Kidney capillary endothelial cell (primary cell): ENCODE results near the gene SKI.
"Not testable (repeated sequence)": the region's sequence is repeated elsewhere in the genome, so short reads cannot be mapped to it uniquely, and the experiment has no call there.

Experiments used
- DNase-seq: peaks from one replicate; pipeline ENCODE4 v3.0.0-alpha.2; 2018; ENCODE audit warnings: low spot score

The SKI gene

DNA sequence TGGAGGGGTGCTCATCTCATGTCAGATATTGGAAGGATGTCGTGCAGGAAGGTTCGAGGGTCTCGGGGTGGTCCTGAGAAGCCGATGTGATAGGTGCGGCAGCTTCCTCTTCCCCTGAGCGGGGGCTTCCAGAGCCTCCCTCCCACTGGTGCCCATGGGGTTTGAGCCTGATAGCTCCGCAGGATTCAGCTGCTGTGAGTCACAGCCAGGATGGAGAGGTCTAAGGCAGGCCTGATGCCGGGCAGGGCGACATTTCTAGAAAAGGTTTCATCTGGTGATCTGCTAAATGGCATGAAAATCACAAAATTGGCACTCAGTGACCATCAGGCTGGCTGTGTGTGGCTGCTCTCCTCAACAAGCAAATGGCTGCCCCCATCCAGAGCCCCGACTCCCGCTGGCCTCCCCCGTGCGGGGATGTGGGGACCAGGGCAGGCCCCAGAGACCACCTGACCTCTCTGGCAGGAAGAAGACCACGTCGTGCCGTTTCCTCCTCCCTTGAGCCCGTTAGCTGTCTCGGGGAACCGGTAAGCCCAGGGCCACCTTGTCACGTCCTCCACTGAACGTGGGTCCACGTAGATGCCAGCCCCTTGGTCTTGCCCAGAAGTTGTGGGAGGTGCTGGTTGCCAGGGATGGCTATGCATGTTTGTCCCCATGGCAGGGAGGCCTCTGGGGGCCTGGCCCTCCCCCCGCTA is 66.1 kb downstream of the SKI start:
- peak; percentile 39 for DNase-seq

DNA sequence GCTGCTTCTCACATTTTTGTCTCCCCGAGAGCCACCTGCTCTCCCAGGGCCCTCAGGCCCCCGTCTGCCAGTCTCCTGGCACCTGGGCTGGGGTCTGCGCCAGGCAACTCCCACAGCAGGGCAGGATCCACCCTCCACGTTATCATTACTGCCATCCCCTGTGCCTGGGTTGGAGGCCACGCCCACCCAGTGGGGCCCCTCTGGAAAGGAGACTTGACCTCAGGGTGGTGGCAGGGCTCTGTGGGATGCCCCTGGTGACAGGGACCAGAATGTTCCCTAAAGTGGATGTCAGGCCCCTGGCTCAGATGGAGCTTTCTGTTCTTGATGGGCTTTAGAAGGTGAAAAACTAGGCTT is 66.6 kb downstream of the SKI start:
- DNase-seq: no peak

DNA sequence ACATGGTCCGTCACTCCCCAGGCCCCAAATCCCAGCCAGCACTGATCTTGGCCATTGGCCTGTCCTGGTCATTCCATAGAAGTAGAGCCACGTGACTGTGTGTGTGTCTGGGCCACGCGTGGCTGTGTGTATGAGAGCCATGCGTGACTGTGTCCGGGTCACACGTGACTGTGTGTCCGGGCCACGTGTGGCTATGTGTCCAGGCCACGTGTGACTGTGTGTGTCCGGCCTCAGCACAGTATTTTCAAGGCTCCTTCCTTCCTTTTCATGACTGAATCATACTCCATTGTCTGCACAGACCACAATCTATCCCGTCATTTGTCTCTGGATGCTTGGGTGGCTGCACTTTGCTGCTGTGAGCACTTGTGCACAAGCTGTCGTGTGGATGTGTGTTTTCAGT is 67.4 kb downstream of the SKI start:
- no peak for DNase-seq

DNA sequence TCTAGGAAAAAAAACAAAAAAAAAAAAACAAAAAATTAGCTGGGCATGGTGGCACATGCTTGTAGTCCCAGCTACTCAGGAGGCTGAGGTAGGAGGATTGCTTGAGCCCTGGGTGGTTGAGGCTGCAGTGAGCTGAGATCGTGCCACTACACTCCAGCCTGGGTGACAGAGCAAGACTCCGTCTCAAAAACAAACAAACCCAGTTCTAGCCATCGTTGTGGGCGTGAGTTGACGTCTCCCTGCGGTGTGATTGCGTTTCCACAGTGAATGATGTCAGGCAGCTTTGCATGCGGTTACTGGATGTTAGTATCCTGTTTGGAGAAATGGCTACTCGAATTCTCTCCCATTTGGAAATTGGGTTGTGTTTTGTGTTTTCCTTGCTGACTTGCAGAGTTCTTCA is 68.1 kb downstream of the SKI start:
- not testable (repeated sequence) for DNase-seq

DNA sequence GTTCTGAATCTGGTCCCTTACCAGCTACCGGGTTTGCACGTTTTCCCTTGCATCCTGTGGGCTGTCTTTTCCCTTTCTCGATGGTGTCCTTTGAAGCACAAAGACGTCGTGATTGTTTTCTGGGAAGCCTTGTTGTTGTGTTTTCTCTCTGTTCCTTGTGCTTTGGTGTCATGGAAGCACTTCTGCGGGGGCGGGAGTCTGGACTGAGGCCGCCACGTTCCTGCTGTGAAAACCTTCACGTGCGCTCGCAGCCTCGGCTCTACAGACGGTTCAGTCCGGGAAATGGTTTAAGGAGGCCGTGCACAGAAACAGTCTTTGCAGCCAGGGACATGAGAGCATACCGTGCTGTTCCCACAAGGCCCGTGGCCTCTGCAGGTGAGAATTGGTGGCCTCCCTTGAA is 68.5 kb downstream of the SKI start:
- no peak for DNase-seq

DNA sequence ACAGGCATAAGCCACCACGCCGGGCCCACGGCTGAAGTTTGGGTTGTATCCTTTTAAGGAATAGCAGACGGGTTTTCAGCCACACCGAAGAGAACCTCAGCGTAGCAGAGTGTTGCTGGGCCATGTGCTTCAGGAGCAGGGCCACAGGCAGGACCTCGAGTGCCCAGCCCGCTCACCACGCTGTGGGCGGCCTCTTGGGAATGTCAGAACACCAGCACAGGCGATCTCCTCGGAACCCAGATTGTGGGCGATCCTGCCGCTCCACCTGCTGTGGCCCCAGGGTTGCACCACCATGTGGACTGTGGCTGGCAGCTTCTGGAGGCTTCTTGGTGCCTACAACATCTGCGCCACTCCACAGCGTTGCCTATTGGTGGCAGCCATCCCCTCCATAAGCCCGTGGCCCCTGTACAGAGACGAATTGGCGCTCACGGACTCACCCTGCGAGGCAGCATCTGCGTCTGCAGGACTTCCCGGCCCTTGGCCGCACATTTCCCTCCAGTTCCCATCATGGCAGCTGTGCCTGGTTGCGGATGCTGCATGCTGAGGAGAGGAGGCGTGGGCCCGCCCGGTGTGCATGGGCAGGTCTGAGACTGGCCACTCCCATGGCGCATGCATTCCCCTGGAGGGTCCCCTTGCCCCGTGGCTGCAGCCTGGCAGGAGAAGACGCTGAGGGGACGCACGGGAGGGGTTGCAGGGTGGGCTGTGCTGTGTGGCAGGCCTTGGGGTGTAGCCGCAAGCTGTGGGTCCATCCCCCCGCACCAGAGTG is 69.3 kb downstream of the SKI start:
- no peak for DNase-seq

DNA sequence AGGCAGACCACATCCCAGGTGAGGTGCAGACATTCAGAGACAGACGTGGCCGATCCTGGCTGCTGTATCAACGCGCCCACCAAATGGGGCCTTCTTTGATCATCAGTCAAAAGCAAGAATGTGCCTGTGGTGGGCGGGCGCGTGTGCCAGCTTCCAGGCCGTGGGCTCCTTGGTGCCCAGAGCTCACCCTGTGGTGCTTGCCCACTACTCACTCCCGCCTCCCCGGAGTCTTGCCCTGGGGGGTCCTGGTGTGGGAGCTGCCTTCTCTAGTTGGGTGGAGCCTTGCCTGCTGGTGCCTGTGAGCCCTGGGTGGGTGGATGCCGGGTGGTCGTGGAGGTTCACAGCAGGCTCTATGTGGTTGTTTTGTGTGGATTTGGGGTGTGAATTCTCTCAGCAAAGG is 70.6 kb downstream of the SKI start:
- no peak for DNase-seq

DNA sequence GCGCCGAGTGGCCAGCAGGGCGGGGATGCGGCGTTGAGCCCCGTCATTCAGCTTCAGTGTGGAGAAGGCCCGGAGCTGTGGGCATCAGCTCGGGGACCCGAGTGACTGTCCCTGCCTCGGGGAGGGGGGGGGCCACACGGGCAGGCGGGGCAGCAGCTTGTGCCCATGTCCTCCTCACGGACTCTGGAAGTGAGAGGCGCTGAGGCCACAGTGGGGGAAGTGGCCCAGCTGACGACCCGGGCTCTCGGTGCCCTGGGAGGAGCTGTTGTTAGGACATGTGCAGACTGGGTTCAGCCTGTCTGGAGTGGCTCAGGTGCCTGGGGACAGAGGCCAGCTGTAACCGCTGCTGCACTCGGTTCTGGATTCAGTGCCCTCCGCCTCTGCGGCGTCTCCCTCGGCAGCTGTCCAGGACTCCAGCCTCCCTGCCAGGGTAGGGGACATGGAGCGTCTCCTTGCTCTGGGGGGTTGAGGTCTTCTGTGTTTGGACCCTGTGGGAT is 71.1 kb downstream of the SKI start:
- DNase-seq: no peak

DNA sequence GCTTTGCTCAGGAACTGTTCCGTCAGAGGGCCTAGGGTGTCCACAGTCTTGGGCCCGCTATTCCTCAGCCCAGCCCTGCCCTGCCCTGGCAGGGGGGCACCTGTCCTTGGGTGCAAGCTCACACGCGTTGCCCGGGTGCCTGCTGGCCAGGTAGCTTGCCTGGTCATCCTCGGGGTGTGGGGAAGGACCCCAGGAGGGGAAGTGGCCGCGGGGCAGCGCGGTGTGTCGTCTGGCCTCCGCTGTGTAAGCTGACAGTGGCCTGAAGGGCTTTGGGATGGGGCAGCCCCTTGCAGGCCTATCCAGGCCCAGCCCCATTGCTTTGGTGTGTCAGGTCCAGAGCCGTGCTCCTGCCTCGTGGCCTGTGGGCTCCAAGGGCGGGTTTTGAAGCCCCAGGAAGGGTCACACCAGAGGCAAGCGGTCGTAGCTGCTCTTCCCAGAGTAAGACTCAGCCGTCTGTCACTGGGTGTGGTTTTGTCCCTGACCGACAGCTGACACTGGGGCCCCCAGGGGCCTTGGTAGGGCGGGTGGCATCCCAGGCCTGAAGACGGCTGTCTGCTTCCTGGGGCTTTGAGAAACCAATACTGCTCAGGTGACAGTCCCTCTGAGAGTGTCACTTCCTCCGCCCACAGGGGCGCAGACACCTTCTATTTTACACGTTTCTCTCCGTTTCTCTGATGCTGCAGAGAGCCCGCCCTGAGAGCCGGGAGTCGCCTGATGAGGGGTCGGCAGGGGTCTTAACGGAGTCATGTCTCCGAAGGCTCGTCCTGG is 72.1 kb downstream of the SKI start:
- DNase-seq: peak; percentile 44

DNA sequence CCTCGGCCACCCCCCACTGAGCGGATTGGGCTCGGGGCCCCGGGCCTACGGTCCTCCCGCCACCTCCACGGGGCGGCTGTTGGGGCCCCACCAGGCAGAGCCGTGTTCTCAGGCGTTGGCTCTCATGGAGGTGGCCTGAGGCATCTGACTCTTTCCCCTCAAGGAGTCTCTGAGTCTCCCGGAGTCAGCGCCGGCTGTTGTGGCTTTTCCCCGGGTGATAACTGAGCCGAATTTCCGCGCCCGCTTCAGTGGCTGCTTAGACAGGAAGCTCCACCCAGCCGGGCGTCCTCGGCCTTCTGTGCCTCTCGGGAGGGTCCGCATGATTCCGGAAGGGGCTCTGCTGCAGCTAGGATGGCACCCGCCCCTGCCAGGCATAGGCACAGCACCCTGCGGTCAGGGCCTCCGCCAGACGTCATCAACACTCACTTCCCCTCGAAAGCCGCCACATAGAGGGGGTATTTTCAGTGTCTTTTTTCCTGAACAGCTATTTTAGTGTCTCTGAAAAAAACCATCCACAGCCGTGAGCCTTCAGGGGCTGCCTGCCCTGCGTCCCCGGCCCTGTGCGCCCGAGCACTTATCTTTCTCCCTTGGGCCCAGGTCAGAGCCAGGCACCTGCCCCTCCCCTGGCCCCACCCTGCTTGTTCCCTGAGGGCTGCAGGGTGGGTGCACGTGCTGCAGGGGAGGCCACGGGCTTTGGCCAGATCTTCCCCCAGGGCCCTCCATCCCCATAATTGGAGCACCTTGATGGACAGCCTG is 72.9 kb downstream of the SKI start:
- peak; percentile 78 for DNase-seq

DNA sequence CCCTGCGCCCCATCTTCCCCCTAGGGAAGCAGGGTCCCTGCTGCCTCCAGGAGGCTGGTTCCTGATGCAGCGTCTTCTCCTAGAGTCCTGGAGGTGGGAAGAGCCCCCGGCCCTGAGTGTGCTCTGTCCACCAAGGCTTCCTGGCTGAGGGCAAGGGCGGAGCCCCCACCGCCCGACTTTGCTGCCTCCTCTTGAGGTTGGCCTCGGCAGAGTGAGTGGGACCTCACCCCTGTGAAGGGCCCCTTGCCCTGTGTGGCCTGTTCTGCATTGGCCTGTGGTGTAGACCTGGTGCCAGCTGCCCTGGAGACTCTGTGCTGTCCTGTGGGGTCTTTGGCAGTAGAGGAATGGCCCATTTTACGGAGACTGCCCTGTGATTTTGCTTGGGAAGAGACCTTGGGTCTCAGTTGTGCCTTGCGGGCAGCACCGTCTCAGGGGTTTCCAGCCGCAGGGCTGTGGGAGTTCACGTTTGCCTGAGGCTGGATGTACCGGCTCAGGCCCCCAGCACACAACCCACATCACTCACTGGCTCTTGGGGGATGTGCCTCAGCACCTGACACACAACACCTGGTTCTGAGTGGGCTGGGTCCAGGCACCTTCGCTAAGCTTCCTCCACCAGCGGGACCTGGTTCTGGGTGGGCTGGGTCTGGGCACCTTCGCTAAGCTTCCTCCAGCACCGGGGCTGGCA is 73.6 kb downstream of the SKI start:
- no peak for DNase-seq

DNA sequence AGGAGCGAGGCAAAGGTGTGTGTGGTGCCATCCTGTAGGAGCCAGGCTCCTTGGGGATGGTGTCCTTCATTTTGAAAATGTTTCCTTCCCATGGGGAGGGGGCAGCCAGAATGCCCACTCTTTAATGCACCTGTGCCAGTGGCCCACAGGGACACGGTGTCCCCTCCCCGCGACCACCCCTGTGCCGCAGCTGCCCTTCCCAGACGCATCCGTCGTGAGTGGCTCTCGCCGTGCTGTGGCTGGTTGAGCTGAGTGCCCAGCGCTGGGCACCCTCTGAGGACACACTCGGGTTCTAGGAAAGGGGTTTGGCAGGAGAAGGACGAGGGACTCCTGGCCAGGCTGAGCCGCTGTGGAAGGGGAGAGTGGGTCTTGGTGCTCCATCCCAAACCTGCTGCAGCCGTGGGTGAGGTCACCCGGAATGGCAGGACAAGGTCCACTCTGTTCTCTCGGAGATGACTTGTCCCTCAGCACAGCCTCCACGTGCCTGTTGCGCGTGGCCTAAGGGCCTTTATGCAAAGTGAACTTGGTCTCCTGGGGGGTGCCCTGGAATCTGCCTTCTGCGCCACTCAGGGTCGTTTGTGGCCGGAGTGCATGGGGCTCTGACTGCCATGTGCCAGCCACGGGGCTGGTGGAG is 74.3 kb downstream of the SKI start:
- DNase-seq: no peak

DNA sequence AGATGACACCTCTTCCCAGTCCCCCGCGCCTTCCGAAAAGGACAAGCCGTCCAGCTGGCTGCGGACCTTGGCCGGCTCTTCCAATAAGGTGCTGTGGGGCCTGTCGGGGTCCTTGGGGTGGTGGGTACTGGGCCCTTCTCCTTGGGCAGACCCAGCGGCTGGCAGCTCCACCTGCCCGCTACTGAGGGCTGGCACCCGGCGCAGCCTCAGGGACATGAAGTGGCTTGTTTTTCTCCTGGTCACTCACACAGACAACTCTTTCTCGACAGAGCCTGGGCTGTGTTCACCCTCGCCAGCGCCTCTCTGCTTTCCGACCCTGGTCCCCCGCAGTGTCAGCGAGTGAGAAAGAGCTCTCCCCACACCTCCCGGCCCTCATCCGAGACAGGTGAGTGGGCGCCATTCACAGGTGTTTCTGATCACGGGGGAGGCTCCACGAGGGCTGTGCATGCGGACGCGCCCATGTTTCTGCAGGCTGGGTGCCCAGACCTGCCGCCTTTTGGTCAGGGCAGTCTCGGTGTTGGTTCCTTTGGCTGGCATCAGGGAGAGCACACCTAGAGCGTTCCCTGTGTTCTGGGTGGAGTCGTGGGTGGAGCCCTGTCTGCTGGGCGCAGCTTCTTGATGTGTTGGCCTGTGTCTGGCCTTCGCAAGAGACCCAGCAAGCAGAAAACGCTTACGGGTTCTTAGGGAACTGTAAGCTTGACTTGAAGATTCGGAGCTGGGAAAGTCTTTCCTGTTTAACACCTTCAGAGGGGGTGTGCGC is 75.1 kb downstream of the SKI start:
- no peak for DNase-seq

DNA sequence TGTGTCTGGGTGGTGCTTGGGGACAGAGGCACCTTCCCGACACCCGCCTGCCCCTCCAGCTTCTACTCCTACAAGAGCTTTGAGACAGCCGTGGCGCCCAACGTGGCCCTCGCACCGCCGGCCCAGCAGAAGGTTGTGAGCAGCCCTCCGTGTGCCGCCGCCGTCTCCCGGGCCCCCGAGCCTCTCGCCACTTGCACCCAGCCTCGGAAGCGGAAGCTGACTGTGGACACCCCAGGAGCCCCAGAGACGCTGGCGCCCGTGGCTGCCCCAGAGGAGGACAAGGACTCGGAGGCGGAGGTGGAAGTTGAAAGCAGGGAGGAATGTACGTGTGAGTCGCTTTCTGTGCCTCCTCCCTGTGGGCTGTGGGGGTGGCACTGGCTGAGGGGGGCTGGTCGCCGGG is 75.7 kb downstream of the SKI start:
- no peak for DNase-seq

DNA sequence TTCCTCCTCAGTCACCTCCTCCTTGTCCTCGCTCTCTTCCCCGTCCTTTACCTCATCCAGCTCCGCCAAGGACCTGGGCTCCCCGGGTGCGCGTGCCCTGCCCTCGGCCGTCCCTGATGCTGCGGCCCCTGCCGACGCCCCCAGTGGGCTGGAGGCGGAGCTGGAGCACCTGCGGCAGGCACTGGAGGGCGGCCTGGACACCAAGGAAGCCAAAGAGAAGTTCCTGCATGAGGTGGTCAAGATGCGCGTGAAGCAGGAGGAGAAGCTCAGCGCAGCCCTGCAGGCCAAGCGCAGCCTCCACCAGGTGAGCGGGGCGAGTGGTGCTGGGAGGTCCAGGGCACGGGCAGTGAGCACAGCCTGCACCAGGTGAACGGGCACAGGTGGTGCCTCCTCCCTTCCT is 76.2 kb downstream of the SKI start:
- DNase-seq: no peak

DNA sequence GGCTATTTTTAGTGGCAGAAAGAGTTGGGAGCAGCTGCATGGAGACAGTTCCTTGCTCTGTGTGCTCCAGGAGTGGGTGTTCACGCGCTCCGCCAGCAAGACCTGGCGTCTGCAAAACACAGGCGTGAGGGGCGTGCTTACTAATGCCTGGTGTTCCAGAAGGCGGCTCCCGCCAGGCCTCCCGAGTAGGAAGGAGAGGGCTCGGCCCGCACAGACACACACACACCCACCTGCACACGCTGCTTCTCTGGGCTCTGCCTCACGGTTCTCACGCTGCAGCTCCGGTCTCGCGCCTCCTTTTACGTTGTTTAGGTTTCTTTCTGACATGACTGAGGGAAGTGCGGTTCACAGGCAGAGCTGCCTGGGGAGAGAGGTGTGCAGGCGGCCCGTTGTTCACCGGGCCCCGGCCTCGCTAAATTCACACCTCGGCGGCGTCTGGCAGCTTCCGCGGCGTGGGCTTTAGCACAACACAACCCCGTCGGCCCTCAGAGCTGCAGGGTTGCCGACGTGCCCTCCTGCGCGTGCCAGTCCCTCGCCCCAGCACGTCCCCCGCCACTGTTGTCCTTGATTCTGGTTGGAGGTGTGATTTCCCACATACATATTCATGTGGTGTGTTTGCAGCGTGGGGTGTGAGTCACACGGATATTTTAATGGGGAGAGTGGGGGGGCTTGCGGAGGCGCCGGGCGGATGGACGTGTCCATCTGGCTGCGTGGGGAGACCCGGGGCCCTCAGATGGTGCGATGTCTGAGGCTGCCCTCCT is 77.0 kb downstream of the SKI start:
- no peak for DNase-seq

DNA sequence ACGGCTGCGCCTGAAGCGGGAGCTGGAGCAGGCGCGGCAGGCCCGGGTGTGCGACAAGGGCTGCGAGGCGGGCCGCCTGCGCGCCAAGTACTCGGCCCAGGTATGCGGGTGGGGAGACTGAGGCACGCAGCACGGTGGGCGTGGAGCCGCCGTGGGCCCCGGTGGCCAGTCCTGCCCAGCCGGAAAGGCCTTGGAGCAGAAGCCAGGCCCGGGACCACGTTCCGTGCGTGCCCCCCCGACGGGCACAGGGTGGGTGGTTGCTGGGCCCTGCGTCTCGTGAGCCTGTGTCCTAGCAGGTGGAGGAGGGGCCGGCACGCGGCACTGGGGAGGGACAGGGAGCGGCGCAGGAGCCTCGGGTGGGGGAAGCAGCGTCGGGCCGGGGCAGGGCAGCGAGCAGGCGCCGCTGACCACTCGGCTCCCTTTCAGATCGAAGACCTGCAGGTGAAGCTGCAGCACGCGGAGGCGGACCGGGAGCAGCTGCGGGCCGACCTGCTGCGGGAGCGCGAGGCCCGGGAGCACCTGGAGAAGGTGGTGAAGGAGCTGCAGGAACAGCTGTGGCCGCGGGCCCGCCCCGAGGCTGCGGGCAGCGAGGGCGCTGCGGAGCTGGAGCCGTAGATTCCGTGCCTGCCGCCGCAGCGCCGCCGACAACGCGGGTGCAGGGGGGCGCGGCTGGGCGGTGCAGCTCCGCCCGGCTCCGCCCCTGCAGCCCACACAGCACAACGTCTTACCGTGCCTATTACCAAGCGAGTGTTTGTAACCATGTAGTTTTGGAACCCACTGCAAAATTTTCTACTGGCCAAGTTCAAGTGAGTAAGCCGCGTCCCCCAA is 78.2 kb downstream of the SKI start:
- no peak for DNase-seq

DNA sequence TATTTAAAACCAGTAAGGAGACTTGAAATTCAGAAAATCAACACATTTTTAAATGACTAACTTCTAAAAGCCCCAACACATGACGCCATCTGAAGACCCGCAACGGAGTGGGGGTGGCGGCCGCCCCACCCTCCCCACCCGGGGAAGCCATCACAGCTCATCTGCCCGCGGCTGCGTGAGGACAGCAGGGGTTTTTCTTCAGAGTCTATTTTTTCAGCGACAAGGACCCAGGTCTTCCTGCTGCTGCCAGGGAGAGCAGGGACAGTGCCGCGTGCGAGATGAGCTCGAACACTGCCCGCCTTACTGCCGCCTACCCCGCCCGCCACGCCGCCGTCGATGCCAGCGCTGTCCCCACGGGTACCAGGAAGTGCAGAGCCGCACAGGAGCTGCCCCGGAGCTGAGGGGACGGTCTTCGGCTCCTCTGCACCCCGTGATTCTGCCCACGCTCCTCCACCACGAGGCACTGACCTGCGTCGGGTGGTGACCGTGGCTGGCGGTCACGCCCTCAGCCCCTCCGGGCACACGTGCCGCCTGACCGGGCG is 79.0 kb downstream of the SKI start:
- no peak for DNase-seq
